AG20443 (cell line): ENCODE results near the gene TFR2.
A peak's percentile ranks its signal among the peaks of the same experiment; 100 is the strongest.

Source experiments
- DNase-seq: peaks from one replicate; pipeline ENCODE4 v3.0.0; 2012; ENCODE audit warnings: low spot score, mixed read lengths

TFR2 gene

DNA sequence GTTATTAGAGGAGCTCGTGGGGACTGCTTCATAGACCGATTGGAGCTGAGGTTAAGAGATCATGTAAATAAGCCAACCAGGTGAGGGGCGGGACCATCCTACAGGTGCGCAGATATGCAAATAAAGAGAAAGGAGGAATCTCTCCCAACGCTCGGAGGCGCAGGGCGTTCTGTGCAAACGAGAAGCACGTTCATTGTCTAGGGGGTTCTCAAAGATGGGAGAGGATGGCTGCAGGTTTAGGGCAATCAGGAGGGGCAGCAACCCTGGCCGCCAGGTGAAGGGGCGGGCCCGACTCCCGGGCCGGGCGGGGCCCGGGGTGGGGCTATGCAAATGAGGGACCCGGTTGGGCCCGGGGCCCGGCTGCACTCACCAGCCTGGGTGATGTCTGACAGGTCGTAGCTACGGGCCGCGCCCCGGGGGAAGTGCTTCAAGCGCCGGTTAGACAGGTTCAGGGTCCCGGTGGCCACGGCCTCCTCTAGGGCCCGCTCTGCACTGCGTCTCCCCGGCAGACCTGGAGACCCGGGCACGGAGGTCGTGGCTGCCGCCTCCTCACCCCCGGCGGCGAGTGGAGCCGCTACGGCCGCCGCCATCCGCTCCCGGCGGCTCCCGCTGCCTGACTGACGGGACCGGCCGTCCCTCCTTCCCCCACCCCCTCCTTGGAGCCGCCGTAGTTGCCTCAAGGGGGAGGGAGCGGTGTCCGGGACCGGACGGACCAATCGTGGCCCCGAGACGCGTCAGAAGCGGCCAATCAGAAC, 55.7 kb downstream of the TFR2 start, which contains the start of gene LRCH4:
TSS of gene LRCH4 (minus strand) at position 619 of the 755 bp plus-strand sequence. CDS start at position 590, 29 bp downstream.
- DNase-seq = peak; percentile 99

DNA sequence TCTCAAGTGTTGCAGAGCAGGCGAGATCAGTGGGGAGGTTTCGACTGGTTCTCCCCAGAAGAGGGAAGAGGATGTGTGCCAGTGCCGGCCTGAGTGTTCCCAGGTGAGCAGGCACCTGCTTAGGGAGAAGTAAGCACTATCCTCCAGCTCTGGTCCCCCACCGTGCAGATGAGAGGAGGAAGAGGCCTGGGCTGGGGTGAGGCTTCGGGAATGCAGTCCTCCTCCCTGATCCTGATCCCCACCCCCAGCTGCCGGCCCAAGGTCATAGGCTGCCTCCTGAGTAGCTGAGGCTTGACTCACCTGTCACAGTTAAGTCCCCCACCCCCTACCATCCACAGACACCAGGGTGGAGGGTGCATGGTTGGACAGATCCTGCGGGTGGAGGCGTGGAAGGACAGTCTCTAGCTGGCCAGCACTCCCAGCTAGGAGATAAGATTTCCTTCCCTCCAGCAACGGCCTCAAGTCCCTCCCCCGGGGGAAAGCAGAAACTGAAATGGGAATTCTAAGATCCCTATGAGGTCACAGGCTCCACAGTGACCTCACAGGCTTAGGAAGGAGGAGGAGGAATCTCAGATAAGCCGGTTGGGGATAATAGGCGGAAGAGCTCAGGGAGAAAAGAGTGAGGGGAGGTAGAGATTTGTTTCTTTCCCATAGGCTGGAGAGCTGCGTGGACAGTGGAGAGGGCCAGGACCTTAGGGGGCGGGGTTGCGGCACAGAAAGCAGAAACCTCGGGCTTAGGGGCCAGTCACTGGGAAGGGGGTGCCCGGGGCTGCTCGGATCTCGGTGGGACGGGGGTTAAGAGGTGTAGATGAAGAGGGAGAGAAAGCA, 56.5 kb downstream of the TFR2 start:
- peak; percentile 45 for DNase-seq

DNA sequence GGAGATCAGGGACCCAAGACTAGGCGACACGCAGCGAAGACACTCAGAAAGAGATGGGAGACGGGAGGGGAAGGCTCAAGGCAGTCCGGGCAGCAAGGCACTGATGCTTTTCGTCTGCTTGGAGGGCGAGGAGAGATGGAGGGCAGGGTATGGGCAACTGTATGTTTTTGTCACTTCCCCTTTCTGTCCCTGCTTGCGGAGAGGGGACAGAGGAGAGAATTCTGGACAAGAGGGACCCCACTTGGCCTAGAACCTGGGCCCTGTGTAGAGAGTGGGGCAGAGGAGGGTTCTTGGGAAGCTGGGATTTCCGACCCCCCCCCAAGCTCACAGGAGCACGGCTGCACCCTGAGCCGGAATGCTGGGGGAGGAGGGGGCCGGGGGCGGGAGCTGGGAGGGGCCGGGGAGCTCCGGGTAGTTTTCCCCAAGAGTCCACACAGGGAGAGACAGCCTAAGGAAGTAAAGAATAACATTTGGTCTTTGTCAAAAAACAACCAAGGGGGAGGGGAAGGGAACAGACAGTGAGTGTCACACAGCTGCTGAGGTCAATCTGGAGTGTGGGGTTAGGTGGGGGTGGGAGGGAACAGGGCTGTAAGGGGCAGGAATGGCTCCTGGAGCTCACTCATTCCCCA, 57.2 kb downstream of the TFR2 start:
- DNase-seq = no peak

DNA sequence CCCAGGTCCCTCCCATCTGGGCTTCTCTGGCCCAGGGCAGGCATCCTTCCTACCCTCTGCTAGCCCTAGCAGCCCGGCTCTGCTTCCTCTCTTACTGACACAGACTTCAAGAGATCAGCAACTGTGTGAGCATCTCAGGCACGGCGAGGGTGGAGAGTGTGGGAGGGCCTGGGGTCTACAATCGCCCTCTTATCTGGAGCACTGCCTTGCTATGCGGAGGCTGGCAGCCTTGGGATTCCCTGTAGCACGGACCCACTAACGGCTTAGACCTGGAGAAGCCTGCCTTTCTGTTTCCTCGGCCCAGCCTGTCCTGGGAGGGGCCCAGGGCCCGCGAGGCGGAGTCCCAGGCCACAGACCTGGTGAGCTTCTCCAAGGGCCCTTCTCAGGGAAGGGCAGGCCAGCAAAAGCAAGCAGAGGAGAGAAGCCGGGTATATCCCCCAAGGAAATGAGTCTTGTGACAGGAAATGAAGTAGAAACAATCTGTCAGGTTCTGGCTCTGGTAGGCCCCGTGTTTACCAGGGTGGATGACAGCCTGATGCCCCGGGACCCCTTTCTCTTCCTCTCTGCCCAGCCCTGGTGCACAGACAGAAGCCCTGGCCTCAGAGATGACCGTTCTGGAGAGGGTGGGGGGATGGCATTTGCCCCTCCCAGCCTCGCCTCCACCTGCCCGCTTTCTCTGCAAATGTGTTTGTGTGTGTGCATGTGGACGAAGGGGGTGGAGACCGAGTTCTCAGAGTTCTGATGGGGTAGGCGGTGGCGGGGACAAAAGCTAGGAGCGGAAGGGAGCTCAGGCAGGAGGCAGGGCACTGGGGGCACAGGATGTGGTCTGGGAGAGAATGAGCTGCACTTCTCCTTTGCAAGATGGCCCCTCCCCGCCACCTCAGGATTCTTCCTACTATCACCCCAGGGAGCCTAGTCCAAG, 58.0 kb downstream of the TFR2 start:
- no peak for DNase-seq

DNA sequence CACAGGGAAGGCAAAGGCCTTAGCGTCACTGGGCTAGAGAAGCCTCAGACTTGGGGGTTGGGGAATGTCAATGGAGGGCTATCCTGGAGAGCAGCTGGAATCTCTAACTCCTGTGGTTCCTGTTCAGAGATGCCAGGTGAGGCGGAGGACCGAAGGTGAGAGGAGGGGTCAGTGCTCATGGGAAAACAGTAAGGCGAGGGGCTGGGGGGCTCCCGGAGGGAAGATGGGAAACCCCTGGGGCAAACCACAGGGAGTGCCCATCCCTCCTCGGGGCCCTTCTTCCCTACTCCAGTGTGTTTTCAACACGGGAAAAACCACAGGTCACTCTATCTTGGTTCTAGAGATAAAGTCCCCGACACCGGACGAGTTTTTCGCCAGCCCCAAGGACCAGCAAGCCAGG, 58.7 kb downstream of the TFR2 start:
- DNase-seq = no peak

DNA sequence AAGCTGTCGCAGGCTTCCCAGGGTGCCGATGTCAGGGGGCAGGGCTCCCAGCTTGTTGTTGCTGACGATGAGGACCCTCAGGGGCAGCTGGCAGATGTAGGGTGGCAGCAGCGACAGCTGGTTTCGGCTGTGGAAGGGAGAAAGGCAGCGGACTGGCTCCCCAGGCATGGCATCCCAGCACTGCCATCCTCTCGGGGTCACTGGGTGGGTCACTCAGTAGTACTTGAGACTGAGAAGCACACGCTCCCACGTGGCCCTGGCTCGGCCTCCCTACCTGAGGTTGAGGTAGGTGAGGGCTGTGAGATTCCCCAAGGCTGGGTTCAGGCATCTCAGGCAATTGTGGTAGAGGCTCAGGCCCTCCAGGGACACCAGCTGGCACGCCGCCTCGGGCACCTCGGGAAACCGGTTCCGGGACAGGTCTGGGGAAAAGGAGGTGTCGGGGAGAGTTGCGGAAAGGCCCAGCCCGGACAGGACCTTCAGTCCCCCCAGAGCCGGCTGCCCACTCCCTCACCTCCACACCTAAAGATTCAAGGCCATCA, 59.2 kb downstream of the TFR2 start:
- no peak for DNase-seq

- DNase-seq = no peak
These were observed 60.7 kb downstream of the TFR2 start for GRCh38 chr7:100580466-100581283.

- DNase-seq = no peak
These were observed 62.8 kb downstream of the TFR2 start for GRCh38 chr7:100578246-100579183.

DNA sequence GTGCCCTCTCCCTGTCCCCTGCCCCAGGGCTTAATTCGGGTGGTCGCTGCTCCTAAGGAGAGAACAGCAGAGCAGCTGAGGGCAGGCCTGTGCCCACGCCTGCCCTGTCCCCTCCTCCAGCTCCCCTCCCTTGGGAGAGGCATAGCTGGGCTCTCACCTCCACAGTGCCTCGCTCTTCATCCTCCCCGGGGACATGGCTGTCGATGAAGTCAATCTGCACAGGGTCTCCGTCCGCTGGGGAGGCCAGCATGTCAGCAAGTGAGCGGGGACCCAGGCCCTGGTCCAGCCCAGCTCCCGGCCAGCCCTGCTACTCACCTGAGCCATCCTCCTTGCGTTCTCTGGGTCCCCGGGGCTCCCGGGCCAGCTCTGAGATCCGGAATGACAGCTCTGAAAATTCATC, 63.8 kb downstream of the TFR2 start:
- no peak for DNase-seq

- no peak for DNase-seq
These were observed 64.2 kb downstream of the TFR2 start for GRCh38 chr7:100577103-100577502.

- DNase-seq = no peak
These were observed 64.9 kb downstream of the TFR2 start for GRCh38 chr7:100576384-100576993.

GRCh38 chr7:100575746-100576383, 65.5 kb downstream of the TFR2 start:
- DNase-seq = no peak

GRCh38 chr7:100575206-100575631, 66.1 kb downstream of the TFR2 start:
- DNase-seq = no peak

- DNase-seq = no peak
These were observed 66.8 kb downstream of the TFR2 start for GRCh38 chr7:100574362-100575205.

GRCh38 chr7:100573691-100574361, 67.5 kb downstream of the TFR2 start, which contains the start of gene SAP25:
TSS of gene SAP25 (minus strand) at chr7:100573900. CDS start at chr7:100573742, 158 bp downstream.
- DNase-seq = no peak

DNA sequence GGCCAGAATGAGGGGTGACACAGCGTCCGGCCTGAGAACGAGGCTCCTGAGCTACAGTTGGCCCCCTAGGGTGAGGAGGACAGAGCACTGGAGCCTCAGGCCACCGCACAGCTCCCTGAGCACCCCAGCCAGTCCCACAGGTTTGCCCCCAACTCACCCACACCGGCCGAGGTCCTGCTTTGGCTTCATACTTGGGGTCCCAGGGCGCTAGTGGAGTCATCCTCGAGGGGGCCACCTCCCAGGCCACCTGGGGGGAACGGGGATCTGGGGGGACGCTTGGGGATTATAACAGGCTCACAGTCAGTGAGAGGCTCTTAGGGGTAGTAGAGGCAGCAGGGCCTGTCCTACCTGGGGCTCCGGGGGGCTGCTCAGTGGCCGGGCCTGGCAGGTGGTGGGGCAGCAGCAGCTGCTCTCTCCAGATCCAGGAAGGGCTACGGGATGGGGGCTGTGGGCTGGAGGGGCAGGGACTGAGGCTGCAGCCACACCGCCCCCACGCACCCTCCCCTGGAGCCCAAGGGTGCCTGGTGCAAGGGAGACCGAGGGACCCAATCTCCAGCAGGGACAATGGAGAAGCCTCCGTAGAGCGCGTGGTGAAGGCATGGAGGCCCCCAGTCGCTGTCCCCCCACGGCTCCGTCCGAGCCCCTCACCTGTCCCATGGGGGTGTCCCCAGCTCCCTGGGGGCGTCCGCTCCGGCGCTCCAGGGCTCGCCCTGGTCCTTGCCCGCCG, 68.2 kb downstream of the TFR2 start:
- DNase-seq = no peak
